Measurements from ENCODE around the gene FAM234B.

The FAM234B gene

DNA sequence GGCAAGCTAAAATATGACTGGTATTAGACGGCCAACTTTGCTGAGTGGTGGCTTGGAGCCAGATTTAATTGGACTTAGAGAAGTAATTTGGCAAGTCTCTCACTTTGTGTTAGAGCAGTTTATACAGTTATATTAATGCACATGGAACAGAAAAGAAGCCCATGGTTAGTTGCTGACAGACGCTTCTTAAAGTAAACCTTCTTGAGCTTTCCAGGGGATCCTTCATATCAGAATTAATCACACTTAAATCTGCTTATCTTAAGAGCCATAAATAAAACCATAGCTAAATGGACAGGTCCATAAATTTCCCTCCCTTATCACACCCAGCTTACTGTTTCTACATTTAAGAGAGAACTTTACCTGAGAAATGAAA, 49.7 kb downstream of the FAM234B start:
- no peak for DNase-seq (ENCODE audit: low spot score)
- no peak for ATAC-seq (ENCODE audit: low read depth)
- H3K4me1 ChIP-seq (ENCODE audit: insufficient read depth, poor library complexity, severe bottlenecking), result peaks cover 33% of the 10 kb centered on the region

DNA sequence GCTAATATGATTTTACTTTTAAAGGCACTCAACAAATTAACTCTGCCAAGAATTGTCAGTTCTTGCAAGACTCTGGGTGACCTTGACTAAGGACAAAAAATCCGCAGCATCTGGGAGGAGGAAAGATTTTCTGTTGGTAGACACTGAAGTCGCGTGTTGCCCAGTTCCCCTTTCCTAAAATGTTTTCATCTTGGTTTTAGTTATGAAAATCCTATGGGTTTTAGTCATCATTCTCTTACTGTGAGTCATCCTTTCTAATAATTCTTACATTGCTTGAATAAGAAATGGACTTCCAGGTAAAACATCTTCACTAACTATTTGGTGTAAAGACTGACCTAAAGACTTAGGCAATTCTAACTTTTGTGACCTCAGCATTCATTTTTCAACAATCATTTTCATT, 50.2 kb downstream of the FAM234B start:
- H3K27ac ChIP-seq (ENCODE audit: poor library complexity, severe bottlenecking), result peak overlapping the region; percentile 69
- no peak for DNase-seq (ENCODE audit: low spot score)
- TF ChIP-seq, protein P1, sequence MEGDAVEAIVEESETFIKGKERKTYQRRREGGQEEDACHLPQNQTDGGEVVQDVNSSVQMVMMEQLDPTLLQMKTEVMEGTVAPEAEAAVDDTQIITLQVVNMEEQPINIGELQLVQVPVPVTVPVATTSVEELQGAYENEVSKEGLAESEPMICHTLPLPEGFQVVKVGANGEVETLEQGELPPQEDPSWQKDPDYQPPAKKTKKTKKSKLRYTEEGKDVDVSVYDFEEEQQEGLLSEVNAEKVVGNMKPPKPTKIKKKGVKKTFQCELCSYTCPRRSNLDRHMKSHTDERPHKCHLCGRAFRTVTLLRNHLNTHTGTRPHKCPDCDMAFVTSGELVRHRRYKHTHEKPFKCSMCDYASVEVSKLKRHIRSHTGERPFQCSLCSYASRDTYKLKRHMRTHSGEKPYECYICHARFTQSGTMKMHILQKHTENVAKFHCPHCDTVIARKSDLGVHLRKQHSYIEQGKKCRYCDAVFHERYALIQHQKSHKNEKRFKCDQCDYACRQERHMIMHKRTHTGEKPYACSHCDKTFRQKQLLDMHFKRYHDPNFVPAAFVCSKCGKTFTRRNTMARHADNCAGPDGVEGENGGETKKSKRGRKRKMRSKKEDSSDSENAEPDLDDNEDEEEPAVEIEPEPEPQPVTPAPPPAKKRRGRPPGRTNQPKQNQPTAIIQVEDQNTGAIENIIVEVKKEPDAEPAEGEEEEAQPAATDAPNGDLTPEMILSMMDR (IDR thresholded peaks at IDR 0.05; ENCODE audit: poor library complexity, severe bottlenecking), result no peak
- no peak overlapping the region for H3K4me3 ChIP-seq (ENCODE audit: severe bottlenecking)
- H3K36me3 ChIP-seq (ENCODE audit: low read depth), result no peaks in the 10 kb centered on the region
- H3K27me3 ChIP-seq (ENCODE audit: insufficient read depth, poor library complexity, severe bottlenecking), result no peaks in the 10 kb centered on the region
- no peaks in the 10 kb centered on the region for H3K9me3 ChIP-seq (ENCODE audit: severe bottlenecking)
- peaks cover 38% of the 10 kb centered on the region for H3K4me1 ChIP-seq (ENCODE audit: insufficient read depth, poor library complexity, severe bottlenecking)
- ATAC-seq (ENCODE audit: low read depth), result peak; percentile 13; the same call in 1 of the 3 replicates

More for the DNA sequence above, 49.7 kb downstream of the FAM234B start:
- TF ChIP-seq, protein P1 (IDR thresholded peaks at IDR 0.05; ENCODE audit: poor library complexity, severe bottlenecking), result no peak
- no peaks in the 10 kb centered on the region for H3K9me3 ChIP-seq (ENCODE audit: severe bottlenecking)
- H3K36me3 ChIP-seq (ENCODE audit: low read depth), result no peaks in the 10 kb centered on the region
- H3K4me3 ChIP-seq (ENCODE audit: severe bottlenecking), result no peak overlapping the region
- H3K27ac ChIP-seq (ENCODE audit: poor library complexity, severe bottlenecking), result peak overlapping the region; percentile 69
- H3K27me3 ChIP-seq (ENCODE audit: insufficient read depth, poor library complexity, severe bottlenecking), result no peaks in the 10 kb centered on the region

DNA sequence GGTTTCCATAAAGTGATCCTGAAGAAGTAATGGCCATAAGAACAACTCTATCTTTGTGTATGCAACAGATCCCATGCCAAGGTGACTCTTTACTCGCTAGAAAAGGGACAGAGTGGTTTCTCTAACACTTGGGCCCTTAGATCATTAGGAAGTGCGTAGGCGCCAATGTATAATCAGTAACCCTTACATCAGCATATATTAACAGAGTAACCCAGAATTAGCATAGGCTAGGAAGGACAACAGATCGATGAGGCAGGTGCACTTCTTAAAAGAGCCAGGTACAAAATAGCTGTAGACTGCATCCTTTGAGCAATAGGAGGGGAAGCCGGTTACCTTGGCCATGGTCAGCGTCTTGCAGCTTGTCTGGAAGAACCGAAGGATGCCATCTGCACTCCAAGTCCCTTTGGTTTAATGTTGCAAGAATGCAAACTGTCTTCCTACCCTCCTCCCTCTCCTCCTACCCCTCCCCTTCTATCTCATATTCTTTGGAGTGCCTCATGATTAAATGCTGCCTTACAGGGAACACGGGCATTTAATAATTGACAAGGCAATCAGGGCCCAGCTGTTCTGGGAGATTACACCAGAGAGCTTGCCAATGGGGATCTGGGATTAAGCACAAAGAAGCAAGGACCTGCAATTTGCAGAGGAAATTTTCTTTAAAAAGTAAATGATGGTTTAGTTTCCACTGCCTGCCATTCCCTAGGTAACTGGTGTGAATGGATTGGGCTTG, 51.2 kb downstream of the FAM234B start:
- Histone ChIP-seq H3K9me3 (ENCODE audit: severe bottlenecking) (no peaks in the 10 kb centered on the region), H3K27me3 (ENCODE audit: insufficient read depth, poor library complexity, severe bottlenecking) (no peaks in the 10 kb centered on the region), H3K27ac (ENCODE audit: poor library complexity, severe bottlenecking) (peak overlapping the region; percentile 69), H3K4me1 (ENCODE audit: insufficient read depth, poor library complexity, severe bottlenecking) (peaks cover 49% of the 10 kb centered on the region), H3K4me3 (ENCODE audit: severe bottlenecking) (no peak overlapping the region), H3K36me3 (ENCODE audit: low read depth) (no peaks in the 10 kb centered on the region)
- TF ChIP-seq, protein P1 (IDR thresholded peaks at IDR 0.05; ENCODE audit: poor library complexity, severe bottlenecking), result no peak
- DNase-seq (ENCODE audit: low spot score) (no peak), ATAC-seq (ENCODE audit: low read depth) (no peak)

DNA sequence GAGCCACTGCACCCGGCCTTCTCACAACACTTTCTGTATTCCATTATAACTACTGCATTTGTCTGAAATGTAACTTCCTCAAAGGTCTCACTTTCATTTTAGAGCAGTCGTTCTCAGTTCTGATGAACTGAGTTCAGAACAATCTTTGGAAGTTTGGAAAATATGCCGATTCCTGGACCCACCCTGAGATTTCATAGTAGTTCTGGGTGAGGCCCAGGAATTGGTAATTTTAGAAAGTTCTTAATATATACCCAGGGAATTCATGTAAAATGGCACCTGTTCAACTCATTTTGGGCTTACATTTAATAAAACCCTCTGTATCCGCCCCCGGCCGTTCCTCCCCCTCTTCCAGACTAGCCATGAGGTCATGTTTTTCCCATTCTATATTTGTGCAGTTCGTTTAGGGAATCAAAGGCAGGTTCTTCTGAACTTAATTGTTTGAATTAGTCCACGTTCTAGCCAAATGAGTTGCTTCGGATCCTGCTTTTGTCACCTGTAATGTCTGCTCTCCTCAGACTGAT, 53.4 kb downstream of the FAM234B start:
- Histone ChIP-seq H3K27ac (ENCODE audit: poor library complexity, severe bottlenecking) (peak overlapping the region; percentile 99), H3K36me3 (ENCODE audit: low read depth) (no peaks in the 10 kb centered on the region), H3K27me3 (ENCODE audit: insufficient read depth, poor library complexity, severe bottlenecking) (no peaks in the 10 kb centered on the region), H3K4me3 (ENCODE audit: severe bottlenecking) (no peak overlapping the region), H3K4me1 (ENCODE audit: insufficient read depth, poor library complexity, severe bottlenecking) (peaks cover 65% of the 10 kb centered on the region), H3K9me3 (ENCODE audit: severe bottlenecking) (no peaks in the 10 kb centered on the region)
- ATAC-seq (ENCODE audit: low read depth) (no peak), DNase-seq (ENCODE audit: low spot score) (no peak)
- TF ChIP-seq, protein P1 (IDR thresholded peaks at IDR 0.05; ENCODE audit: poor library complexity, severe bottlenecking), result no peak

All from RWPE2 (cell line).